22Rv1 (cell line): ENCODE data around the gene ZMPSTE24.

Source experiments
- ZFX ChIP-seq: fragments of 450-650 bp; IDR thresholded peaks from 2 replicates; pipeline ENCODE4 v1.6.1; 2017; ENCODE audit warnings: antibody characterized with exemption, borderline replicate concordance
- TF ChIP-seq, protein P1 (sequence below): fragments of 450-650 bp; IDR thresholded peaks from 2 replicates; pipeline ENCODE4 v1.5.1; 2017; ENCODE audit warnings: mild to moderate bottlenecking

DNA sequence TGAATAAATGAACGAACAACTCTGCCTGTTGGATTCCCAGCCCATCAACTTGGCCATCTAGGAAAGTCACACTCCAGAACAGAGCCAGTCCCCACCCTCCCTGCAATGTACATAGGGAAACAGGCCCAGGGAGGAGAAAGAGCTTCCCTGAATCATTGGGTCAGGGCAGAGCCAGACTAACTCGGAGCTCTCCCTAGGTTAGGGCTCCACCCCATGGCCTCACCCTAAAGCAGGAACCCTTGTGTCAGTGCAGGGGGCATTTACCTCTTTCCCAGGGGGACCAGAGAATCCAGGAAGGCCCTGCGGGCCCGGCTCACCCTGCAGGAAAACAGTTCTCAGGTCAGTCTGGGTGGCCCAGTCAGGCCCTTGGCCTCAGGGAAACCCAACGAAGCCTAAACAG, 47.4 kb downstream of the ZMPSTE24 start:
- TF ChIP-seq, protein P1, sequence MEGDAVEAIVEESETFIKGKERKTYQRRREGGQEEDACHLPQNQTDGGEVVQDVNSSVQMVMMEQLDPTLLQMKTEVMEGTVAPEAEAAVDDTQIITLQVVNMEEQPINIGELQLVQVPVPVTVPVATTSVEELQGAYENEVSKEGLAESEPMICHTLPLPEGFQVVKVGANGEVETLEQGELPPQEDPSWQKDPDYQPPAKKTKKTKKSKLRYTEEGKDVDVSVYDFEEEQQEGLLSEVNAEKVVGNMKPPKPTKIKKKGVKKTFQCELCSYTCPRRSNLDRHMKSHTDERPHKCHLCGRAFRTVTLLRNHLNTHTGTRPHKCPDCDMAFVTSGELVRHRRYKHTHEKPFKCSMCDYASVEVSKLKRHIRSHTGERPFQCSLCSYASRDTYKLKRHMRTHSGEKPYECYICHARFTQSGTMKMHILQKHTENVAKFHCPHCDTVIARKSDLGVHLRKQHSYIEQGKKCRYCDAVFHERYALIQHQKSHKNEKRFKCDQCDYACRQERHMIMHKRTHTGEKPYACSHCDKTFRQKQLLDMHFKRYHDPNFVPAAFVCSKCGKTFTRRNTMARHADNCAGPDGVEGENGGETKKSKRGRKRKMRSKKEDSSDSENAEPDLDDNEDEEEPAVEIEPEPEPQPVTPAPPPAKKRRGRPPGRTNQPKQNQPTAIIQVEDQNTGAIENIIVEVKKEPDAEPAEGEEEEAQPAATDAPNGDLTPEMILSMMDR = 0 out of 2 replicates have a peak, but pooled peaks have one; percentile 9
- TF ChIP-seq ZFX = no peak
